SU-DHL-6 (cell line): ENCODE measurements around the gene CABP2.

Source experiments
- H2AFZ ChIP-seq: fragments of 200-600 bp; sonication (generic); 2 replicates; pipeline ENCODE4 v1.6.1; 2014; ENCODE audit warnings: low read depth, mild to moderate bottlenecking, moderate library complexity, mixed read lengths, antibody characterized with exemption, low read length; ENCODE audit not compliant: severe bottlenecking
- H3F3A ChIP-seq: fragments of 200-600 bp; shearing (Covaris generic); 2 replicates; pipeline ENCODE4 v1.6.0; 2016; ENCODE audit warnings: antibody characterized with exemption, mild to moderate bottlenecking; ENCODE audit not compliant: insufficient read depth
- H3K27ac ChIP-seq: fragments of 200-600 bp; sonication (generic); 2 replicates; pipeline ENCODE4 v1.5.1; 2016; ENCODE audit warnings: low read depth, mild to moderate bottlenecking, low read length, moderate library complexity, mixed read lengths
- H3K27me3 ChIP-seq: fragments of 200-600 bp; sonication (generic), shearing (Covaris generic); 2 replicates; pipeline ENCODE4 v1.6.0; 2014; ENCODE audit warnings: mild to moderate bottlenecking, low read length
- H3K36me3 ChIP-seq: fragments of 200-600 bp; sonication (generic); 2 replicates; pipeline ENCODE4 v1.6.1; 2014; ENCODE audit warnings: mild to moderate bottlenecking, low read length, mixed read lengths
- H3K4me2 ChIP-seq: fragments of 300-600, 200-600 bp; shearing (Covaris generic), sonication (generic); 2 replicates; pipeline ENCODE4 v1.6.0; 2014; ENCODE audit warnings: low read length, low read depth, mild to moderate bottlenecking; ENCODE audit not compliant: poor library complexity, severe bottlenecking
- H3K4me3 ChIP-seq: fragments of 200-600 bp; sonication (generic); 2 replicates; pipeline ENCODE4 v1.5.1; 2014; ENCODE audit warnings: antibody characterized with exemption, low read length, mild to moderate bottlenecking, mixed read lengths; ENCODE audit not compliant: insufficient read depth, poor library complexity, severe bottlenecking
- H3K79me2 ChIP-seq: fragments of 200-600 bp; sonication (generic); 2 replicates; pipeline ENCODE4 v1.6.1; 2014; ENCODE audit warnings: mild to moderate bottlenecking, low read length, moderate library complexity; ENCODE audit not compliant: insufficient read depth
- H3K9ac ChIP-seq: fragments of 200-600 bp; sonication (generic); 2 replicates; pipeline ENCODE4 v1.7.0; 2014; ENCODE audit warnings: mild to moderate bottlenecking, low read length
- H3K9me2 ChIP-seq: fragments of 200-600 bp; sonication (generic); replicated peaks from 2 replicates; pipeline ENCODE4 v1.6.1; 2014; ENCODE audit warnings: low read length; ENCODE audit not compliant: insufficient read depth
- H3K9me3 ChIP-seq: fragments of 200-600 bp; sonication (generic); 2 replicates; pipeline ENCODE4 v1.6.1; 2014; ENCODE audit warnings: low read length, mixed read lengths; ENCODE audit not compliant: insufficient read depth
- H4K20me1 ChIP-seq: fragments of 200-600 bp; sonication (generic); 2 replicates; pipeline ENCODE4 v1.6.1; 2014; ENCODE audit warnings: low read depth, mild to moderate bottlenecking, antibody characterized with exemption, low read length, moderate library complexity, mixed read lengths
- EZH2phosphoT487 ChIP-seq: fragments of 200-600 bp; sonication (generic), shearing (Covaris generic); conservative IDR thresholded peaks from 2 replicates; pipeline ENCODE4 v1.6.1; 2018; ENCODE audit warnings: mild to moderate bottlenecking, antibody characterized with exemption, low read length, moderate library complexity, mixed read lengths
- TF ChIP-seq, protein P1 (sequence below): fragments of 200-600 bp; sonication (generic); IDR thresholded peaks from one replicate; pipeline ENCODE4 v1.5.1; 2017; ENCODE audit warnings: antibody characterized with exemption, mild to moderate bottlenecking, low read length, moderate library complexity; ENCODE audit not compliant: insufficient read depth, poor library complexity, severe bottlenecking

CABP2 gene

DNA sequence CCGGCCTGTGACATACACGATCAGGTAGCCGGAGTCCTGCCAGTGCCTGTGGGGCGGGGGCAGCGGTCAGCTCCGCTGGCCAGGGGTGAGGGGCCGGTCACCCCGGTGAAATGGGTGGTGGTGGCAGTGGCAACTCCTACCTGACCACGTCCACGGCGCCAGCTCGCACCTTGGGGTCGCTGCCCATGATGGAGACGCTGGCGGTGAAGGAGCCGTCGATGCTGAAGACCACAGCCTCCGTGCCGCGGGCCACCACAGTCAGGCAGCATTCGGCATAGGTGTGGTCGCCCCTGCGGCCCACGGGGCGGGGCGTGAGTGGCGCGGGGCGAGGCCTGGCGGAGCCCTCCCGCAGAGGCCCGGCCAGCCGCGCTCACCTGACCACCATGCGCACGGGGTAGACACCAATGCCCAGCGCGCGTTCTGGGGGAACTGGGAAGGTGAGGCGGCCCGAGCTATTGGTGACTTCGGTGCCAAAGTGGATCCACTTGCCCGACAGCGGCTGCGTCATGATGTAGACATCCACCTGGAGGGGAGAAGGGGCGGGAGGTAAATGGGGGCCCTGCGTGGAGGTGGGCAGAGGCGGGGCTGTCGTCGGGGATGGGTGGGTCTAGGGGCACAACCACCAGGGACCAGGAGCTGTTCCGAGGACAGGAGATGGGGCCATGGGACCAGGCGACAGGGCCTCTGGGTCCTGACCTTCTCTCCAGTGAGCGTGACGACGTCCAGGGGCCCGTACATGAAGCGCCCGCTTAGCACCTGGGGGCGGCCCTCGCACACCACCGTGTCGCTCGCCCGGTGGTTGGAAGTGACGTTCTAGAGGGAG, 29.5 kb downstream of the CABP2 start:
- no peaks in the 10 kb centered on the region for H4K20me1 ChIP-seq

DNA sequence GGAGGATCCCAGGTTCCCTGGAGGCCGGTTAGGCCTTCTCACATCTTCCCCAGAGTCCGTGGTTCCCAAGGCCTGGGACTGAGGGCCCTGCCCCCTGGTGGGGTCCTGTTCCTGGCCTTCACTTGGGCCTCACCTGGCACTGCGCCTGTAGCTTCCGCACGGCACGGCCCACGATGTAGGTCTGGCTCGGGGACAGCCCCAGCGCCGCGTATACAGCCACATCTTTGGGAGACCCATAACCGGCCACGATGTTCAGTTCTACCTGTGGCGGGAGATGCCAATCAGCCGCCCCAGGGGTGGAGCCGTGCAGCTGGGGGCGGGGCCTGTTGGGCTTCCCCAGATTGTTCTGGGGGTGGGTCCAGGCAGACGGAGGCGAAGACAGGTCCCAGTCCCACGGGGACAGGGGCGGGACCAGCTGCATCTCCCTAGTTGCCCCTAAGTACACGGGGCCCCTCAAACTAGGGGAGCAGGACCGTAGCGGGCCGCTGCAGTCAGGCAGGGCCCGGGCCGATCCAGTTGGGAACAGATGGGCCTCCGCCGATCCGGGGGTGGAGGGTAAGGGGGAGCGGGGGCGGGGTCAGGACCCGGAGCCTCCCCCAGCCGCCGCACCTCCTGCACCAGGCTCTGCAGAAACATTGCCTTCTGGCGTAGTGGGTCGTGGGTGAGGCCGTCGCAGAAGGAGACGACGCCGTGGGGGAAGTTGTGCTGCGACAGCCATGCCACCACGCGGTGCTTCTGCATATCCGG, 30.3 kb downstream of the CABP2 start:
- no peak overlapping the region for H3K27ac ChIP-seq
- H3K4me2 ChIP-seq = no peak overlapping the region
- H3K36me3 ChIP-seq = no peaks in the 10 kb centered on the region

More for the DNA sequence above, 29.5 kb downstream of the CABP2 start:
- Histone ChIP-seq H3K9me3 (no peaks in the 10 kb centered on the region), H3F3A (no peaks in the 10 kb centered on the region), H3K4me3 (no peak overlapping the region), H3K36me3 (no peaks in the 10 kb centered on the region), H3K27me3 (no peaks in the 10 kb centered on the region), H2AFZ (no peak overlapping the region), H3K9ac (no peak overlapping the region), H3K9me2 (no peaks in the 10 kb centered on the region), H3K79me2 (no peaks in the 10 kb centered on the region), H3K27ac (no peak overlapping the region), H3K4me2 (no peak overlapping the region)
- TF ChIP-seq, protein P1, sequence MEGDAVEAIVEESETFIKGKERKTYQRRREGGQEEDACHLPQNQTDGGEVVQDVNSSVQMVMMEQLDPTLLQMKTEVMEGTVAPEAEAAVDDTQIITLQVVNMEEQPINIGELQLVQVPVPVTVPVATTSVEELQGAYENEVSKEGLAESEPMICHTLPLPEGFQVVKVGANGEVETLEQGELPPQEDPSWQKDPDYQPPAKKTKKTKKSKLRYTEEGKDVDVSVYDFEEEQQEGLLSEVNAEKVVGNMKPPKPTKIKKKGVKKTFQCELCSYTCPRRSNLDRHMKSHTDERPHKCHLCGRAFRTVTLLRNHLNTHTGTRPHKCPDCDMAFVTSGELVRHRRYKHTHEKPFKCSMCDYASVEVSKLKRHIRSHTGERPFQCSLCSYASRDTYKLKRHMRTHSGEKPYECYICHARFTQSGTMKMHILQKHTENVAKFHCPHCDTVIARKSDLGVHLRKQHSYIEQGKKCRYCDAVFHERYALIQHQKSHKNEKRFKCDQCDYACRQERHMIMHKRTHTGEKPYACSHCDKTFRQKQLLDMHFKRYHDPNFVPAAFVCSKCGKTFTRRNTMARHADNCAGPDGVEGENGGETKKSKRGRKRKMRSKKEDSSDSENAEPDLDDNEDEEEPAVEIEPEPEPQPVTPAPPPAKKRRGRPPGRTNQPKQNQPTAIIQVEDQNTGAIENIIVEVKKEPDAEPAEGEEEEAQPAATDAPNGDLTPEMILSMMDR = no peak
- no peak for TF ChIP-seq EZH2phosphoT487

DNA sequence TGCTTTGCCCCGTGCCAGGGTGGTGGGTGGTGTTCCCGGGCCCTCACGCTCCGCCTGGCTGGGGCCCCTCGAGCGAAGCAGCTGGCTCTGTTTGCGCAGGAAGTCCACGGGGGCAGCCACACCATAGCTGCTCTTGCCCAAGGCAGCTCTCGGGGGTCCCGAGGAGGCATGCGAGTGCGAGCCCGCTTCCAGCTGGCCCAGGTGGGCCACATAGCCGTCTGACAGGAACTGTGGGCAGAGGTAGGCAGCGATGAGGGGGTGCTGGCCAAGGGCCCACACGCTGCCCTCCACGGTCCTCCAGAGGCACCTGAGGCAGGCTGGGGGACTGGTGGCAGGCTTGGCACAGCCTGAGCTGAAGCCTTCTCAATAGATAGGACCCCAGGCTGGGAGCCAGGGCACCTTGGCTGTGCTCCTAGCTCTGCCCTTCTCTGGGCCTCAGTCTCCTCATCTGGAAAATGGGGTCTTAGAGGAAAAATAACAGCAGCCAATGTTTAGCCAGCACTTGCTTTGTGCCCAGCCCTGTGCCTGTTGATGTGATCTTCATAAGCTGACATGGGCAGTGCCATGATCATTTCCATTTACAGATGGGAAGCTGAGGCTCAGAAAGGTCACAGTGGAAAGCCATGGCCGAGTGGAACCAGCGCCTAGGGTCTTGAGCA, 31.0 kb downstream of the CABP2 start:
- TF ChIP-seq EZH2phosphoT487 = no peak
- no peak overlapping the region for H3K4me2 ChIP-seq
- no peak overlapping the region for H3K9ac ChIP-seq
- H3K27me3 ChIP-seq = no peaks in the 10 kb centered on the region
- H3K27ac ChIP-seq = no peak overlapping the region
- H3K4me3 ChIP-seq = no peak overlapping the region
- no peak overlapping the region for H2AFZ ChIP-seq
- no peaks in the 10 kb centered on the region for H3K9me3 ChIP-seq
- H3K79me2 ChIP-seq = no peaks in the 10 kb centered on the region
- no peaks in the 10 kb centered on the region for H3F3A ChIP-seq
- no peaks in the 10 kb centered on the region for H4K20me1 ChIP-seq
- H3K36me3 ChIP-seq = no peaks in the 10 kb centered on the region
- no peaks in the 10 kb centered on the region for H3K9me2 ChIP-seq

More for the DNA sequence above, 30.3 kb downstream of the CABP2 start:
- TF ChIP-seq EZH2phosphoT487 = no peak
- TF ChIP-seq, protein P1 = no peak
- no peaks in the 10 kb centered on the region for H4K20me1 ChIP-seq
- H3K79me2 ChIP-seq = no peaks in the 10 kb centered on the region
- H3K4me3 ChIP-seq = no peak overlapping the region
- H3K27me3 ChIP-seq = no peaks in the 10 kb centered on the region
- no peaks in the 10 kb centered on the region for H3F3A ChIP-seq
- H2AFZ ChIP-seq = no peak overlapping the region
- no peaks in the 10 kb centered on the region for H3K9me2 ChIP-seq
- H3K9me3 ChIP-seq = no peaks in the 10 kb centered on the region
- H3K9ac ChIP-seq = no peak overlapping the region
